ENCODE data around the gene TBCEL. TPM values are rescaled to one million over a fixed set of nuclear protein-coding genes. Genes with fewer than 3 reads are reported as not detected.

TBCEL gene
- total and polyA plus RNA-seq, 4 donors, result 6.7 to 41.3 (median 17.4) TPM

GRCh38 chr11:121035169-121035755, 11.4 kb downstream of the TBCEL start:
- H3K4me1 ChIP-seq (ENCODE audit: control insufficient read depth in 4 of 4, insufficient read depth in 4 of 4, low read length in 3 of 4), result peaks cover 7 to 66% (median 39%) of the 10 kb centered on the region in 4 donors
- no peaks in the 10 kb centered on the region for H3K9me3 ChIP-seq (ENCODE audit: control insufficient read depth in 4 of 4, low read length in 3 of 4)
- H3K4me3 ChIP-seq (ENCODE audit: low read depth in 1 of 3, low read length in 3 of 3), result no peak overlapping the region
- no peak for DNase-seq (ENCODE audit: low spot score)
- no peaks in the 10 kb centered on the region for H3K36me3 ChIP-seq (ENCODE audit: control insufficient read depth in 4 of 4, insufficient read depth in 3 of 4, low read depth in 1 of 4, low read length in 3 of 4)
- 27% methylated on average over 4 of the region's 4 CpGs for WGBS
- H3K27me3 ChIP-seq (ENCODE audit: control insufficient read depth in 4 of 4, insufficient read depth in 4 of 4, low read length in 3 of 4), result no peaks in the 10 kb centered on the region
- H3K9ac ChIP-seq (ENCODE audit: low read depth in 1 of 2, low read length in 2 of 2), result no peak overlapping the region
- TF ChIP-seq HNF4A (conservative IDR thresholded peaks at IDR 0.05), result peak; percentile 41 to 58
- peak in 1 of 2 donors; percentile 39 for TF ChIP-seq RAD21 (IDR thresholded peaks at IDR 0.05)
- TF ChIP-seq YY1 (IDR thresholded peaks at IDR 0.05), result peak; percentile 55
- peak; percentile 17 for TF ChIP-seq NR2F2 (IDR thresholded peaks at IDR 0.05)
- TF ChIP-seq MAX (IDR thresholded peaks at IDR 0.05), result no peak
- TF ChIP-seq SP1 (IDR thresholded peaks at IDR 0.05), result peak; percentile 59
- TF ChIP-seq TAF1 (conservative IDR thresholded peaks at IDR 0.05), result no peak
- TF ChIP-seq CTCF (IDR thresholded peaks at IDR 0.05; ENCODE audit: low read depth, low read length, missing input control), result no peak
- no peak for TF ChIP-seq REST (IDR thresholded peaks at IDR 0.05)
- no peak for TF ChIP-seq ATF3 (IDR thresholded peaks at IDR 0.05)
- no peak for TF ChIP-seq EGR1 (IDR thresholded peaks at IDR 0.05; ENCODE audit: low read depth in 2 of 2)
- TF ChIP-seq FOXA1 (IDR thresholded peaks at IDR 0.05), result no peak
- TF ChIP-seq ZBTB33 (IDR thresholded peaks at IDR 0.05), result no peak
- peak; percentile 49 for TF ChIP-seq FOXA2 (IDR thresholded peaks at IDR 0.05)
- peak; percentile 59 to 71 for TF ChIP-seq RXRA (IDR thresholded peaks at IDR 0.05)
- no peak for TF ChIP-seq GABPA (IDR thresholded peaks at IDR 0.05 in 1 of 2, conservative IDR thresholded peaks at IDR 0.05 in 1 of 2)
- no peak for TF ChIP-seq HNF4G (IDR thresholded peaks at IDR 0.05)
- no peak for TF ChIP-seq JUND (IDR thresholded peaks at IDR 0.05)
- peak overlapping the region; percentile 62 to 68 for H3K27ac ChIP-seq (ENCODE audit: low read depth in 1 of 2, low read length in 2 of 2)

Data from liver (tissue), 9 donors.